K562 (cell line): Measurements from ENCODE around the gene ERAL1. TPM values are rescaled to one million over a fixed set of nuclear protein-coding genes. Genes with fewer than 3 reads are reported as not detected.
A peak's percentile ranks its signal among the peaks of the same experiment; 100 is the strongest.

Experiments used
- CC2D1A ChIP-seq: fragments of 450-650 bp; IDR thresholded peaks from 2 replicates; pipeline ENCODE4 v1.6.1; 2017; ENCODE audit warnings: mild to moderate bottlenecking
- COPS2 ChIP-seq: fragments of 450-650 bp; conservative IDR thresholded peaks from 2 replicates; pipeline ENCODE4 v1.6.1; 2016; ENCODE audit warnings: mild to moderate bottlenecking, moderate library complexity
- FOXK2 ChIP-seq, 2 experiments: fragments of 450-650 bp; IDR thresholded peaks in 1 of 2; conservative IDR thresholded peaks in 1 of 2; 2 replicates each; pipeline ENCODE4 v1.6.1; 2016; ENCODE audit warnings: low read depth in 2 of 2, mild to moderate bottlenecking in 1 of 2
- HNRNPUL1 ChIP-seq: fragments of 200-400 bp; formaldehyde crosslinking; IDR thresholded peaks from 2 replicates; pipeline ENCODE4 v1.6.1; 2017; ENCODE audit warnings: low read length
- LEF1 ChIP-seq: fragments of 450-650 bp; IDR thresholded peaks from 2 replicates; pipeline ENCODE4 v1.6.1; 2016; ENCODE audit warnings: mild to moderate bottlenecking
- MAFK ChIP-seq: IDR thresholded peaks from 2 replicates; pipeline ENCODE4 v1.6.1; 2011; ENCODE audit warnings: low read length, improper control_type of control experiment
- MAZ ChIP-seq, 2 experiments: fragments of 450-650 bp in 1 of 2; sonication (generic) in 1 of 2; formaldehyde crosslinking; IDR thresholded peaks in 1 of 2; conservative IDR thresholded peaks in 1 of 2; 2 replicates each; pipeline versions ENCODE4 v1.4.0 to v1.5.0; 2020; ENCODE audit warnings: mild to moderate bottlenecking in 1 of 2, missing genetic modification reagents in 1 of 2
- NCOR1 ChIP-seq: fragments of 450-650 bp; IDR thresholded peaks from 2 replicates; pipeline ENCODE4 v1.6.1; 2016; ENCODE audit warnings: mild to moderate bottlenecking, moderate library complexity
- NELFE ChIP-seq: IDR thresholded peaks from 2 replicates; pipeline ENCODE4 v1.6.1; 2011; ENCODE audit warnings: mild to moderate bottlenecking; ENCODE audit not compliant: insufficient read depth, insufficient read length
- PHB2 ChIP-seq: fragments of 450-650 bp; IDR thresholded peaks from 2 replicates; pipeline ENCODE4 v1.6.1; 2017; ENCODE audit warnings: low read depth
- POLR2B ChIP-seq: fragments of 450-650 bp; IDR thresholded peaks from 2 replicates; pipeline ENCODE4 v1.6.1; 2018; ENCODE audit warnings: low read depth; ENCODE audit not compliant: partially characterized antibody
- RBM17 ChIP-seq: fragments of 200-400 bp; formaldehyde crosslinking; IDR thresholded peaks from 2 replicates; pipeline ENCODE4 v1.6.1; 2017; ENCODE audit warnings: low read depth, mild to moderate bottlenecking, low read length, borderline replicate concordance
- RREB1 ChIP-seq: fragments of 250-450 bp; sonication (Bioruptor Pico); IDR thresholded peaks from 2 replicates; pipeline ENCODE4 v1.4.0; 2020
- TCFL5 ChIP-seq: fragments of 250-450 bp; sonication (Bioruptor Pico); conservative IDR thresholded peaks from 2 replicates; pipeline ENCODE4 v1.6.1; 2021; ENCODE audit warnings: mild to moderate bottlenecking, moderate library complexity, matching md5 sums
- ZFX ChIP-seq: sonication (generic); formaldehyde crosslinking; IDR thresholded peaks from 2 replicates; pipeline ENCODE4 v1.8.0; 2022; ENCODE audit warnings: mild to moderate bottlenecking, missing genetic modification reagents, moderate library complexity
- ZNF445 ChIP-seq: fragments of 250-450 bp; sonication (Bioruptor Pico); IDR thresholded peaks from 2 replicates; pipeline ENCODE4 v1.4.0; 2020; ENCODE audit warnings: low read depth, mild to moderate bottlenecking, moderate library complexity
- polyA plus RNA-seq, 8 experiments: library from polyadenylated mRNA; depleted of rRNA in 4 of 8; stranded (reverse) in 5 of 8; unstranded in 3 of 8; fragments of >200 nt; fragmentation: Nextera tagmentation in 2 of 8; fragmentation: Illumina TruSeq in 1 of 8; extraction: Ambion mirVana in 2 of 8; extraction: Trizol in 1 of 8; gene quantifications; 2 replicates each; pipeline versions ENCODE4 v1.2.1 to v1.2.3, GENCODE V29; 2011 to 2014; ENCODE audit warnings: inconsistent platforms in 1 of 8, missing spikeins in 1 of 8
- total RNA-seq, 7 experiments: library from RNA; depleted of rRNA in 6 of 7; stranded (reverse); fragments of >200 nt in 6 of 7; fragmentation: Illumina TruSeq in 2 of 7; extraction: Trizol in 2 of 7; gene quantifications; 2 replicates each; pipeline versions ENCODE4 v1.2.1 to v1.2.3, GENCODE V29; 2011 to 2021; ENCODE audit warnings: low replicate concordance in 1 of 7
- TF ChIP-seq, protein P1 (sequence below): fragments of 450-650 bp; formaldehyde crosslinking; IDR thresholded peaks from 2 replicates; pipeline ENCODE4 v1.4.0; 2022; ENCODE audit warnings: missing genetic modification characterization
- TF ChIP-seq, protein P2 (sequence below): sonication (generic); formaldehyde crosslinking; IDR thresholded peaks from 2 replicates; pipeline ENCODE4 v1.8.1; 2023; ENCODE audit warnings: mild to moderate bottlenecking, missing genetic modification reagents, moderate library complexity

The ERAL1 gene
- total and polyA plus RNA-seq, 9 of the 15 experiments (the other 6 are each of a cell fraction or from before 2014, with no cell fraction given): 37.5 to 351 (median 106) TPM

- TF ChIP-seq, protein P1, sequence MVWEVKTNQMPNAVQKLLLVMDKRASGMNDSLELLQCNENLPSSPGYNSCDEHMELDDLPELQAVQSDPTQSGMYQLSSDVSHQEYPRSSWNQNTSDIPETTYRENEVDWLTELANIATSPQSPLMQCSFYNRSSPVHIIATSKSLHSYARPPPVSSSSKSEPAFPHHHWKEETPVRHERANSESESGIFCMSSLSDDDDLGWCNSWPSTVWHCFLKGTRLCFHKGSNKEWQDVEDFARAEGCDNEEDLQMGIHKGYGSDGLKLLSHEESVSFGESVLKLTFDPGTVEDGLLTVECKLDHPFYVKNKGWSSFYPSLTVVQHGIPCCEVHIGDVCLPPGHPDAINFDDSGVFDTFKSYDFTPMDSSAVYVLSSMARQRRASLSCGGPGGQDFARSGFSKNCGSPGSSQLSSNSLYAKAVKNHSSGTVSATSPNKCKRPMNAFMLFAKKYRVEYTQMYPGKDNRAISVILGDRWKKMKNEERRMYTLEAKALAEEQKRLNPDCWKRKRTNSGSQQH (CRISPR knock-in tag): peak; percentile 85
- peak; percentile 61; the same call in 1 of the 2 replicates for TF ChIP-seq ZFX (CRISPR knock-in tag)
- TF ChIP-seq ZNF445: peak; percentile 79; the same call in 1 of the 2 replicates
- TF ChIP-seq COPS2: no peak
- TF ChIP-seq, protein P2, sequence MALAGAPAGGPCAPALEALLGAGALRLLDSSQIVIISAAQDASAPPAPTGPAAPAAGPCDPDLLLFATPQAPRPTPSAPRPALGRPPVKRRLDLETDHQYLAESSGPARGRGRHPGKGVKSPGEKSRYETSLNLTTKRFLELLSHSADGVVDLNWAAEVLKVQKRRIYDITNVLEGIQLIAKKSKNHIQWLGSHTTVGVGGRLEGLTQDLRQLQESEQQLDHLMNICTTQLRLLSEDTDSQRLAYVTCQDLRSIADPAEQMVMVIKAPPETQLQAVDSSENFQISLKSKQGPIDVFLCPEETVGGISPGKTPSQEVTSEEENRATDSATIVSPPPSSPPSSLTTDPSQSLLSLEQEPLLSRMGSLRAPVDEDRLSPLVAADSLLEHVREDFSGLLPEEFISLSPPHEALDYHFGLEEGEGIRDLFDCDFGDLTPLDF: peak; percentile 88
- peak in 1 of 2 experiments; percentile 48; a peak in 2 of 4 replicates for TF ChIP-seq FOXK2 (conservative IDR thresholded peaks at IDR 0.05 in 1 of 2, IDR thresholded peaks at IDR 0.05 in 1 of 2; ENCODE audit: low read depth in 2 of 2)
- TF ChIP-seq POLR2B: no peak
- peak; percentile 99 for TF ChIP-seq LEF1
- TF ChIP-seq TCFL5 (CRISPR knock-in tag): no peak; the same call in 1 of the 2 replicates
- peak; percentile 100 for TF ChIP-seq NCOR1
- peak; percentile 94 to 99 for TF ChIP-seq MAZ (CRISPR knock-in tag; conservative IDR thresholded peaks at IDR 0.05 in 1 of 2, IDR thresholded peaks at IDR 0.05 in 1 of 2)
- TF ChIP-seq PHB2: peak; percentile 100
- 0 out of 2 replicates have a peak, but pooled peaks have one; percentile 34 for TF ChIP-seq HNRNPUL1
- peak; percentile 99 for TF ChIP-seq CC2D1A
- TF ChIP-seq MAFK: peak; percentile 19; the same call in 1 of the 2 replicates
- TF ChIP-seq RREB1 (CRISPR knock-in tag): 0 out of 2 replicates have a peak, but pooled peaks have one; percentile 31
- no peak for TF ChIP-seq NELFE
- TF ChIP-seq RBM17: no peak
These were observed 10.4 kb downstream of the ERAL1 start (continued) for GRCh38 chr17:28864991-28865849.
